Subcutaneous abdominal adipose tissue (tissue), 5 donors: Measurements from ENCODE around the gene CTNNBIP1.

ENCODE experiments used
- H3K27ac ChIP-seq: one replicate; pipeline ENCODE4 v1.7.0; 2013; ENCODE audit warnings: low read depth, mild to moderate bottlenecking, inconsistent platforms, low read length, moderate library complexity
- H3K27me3 ChIP-seq, 5 donors: one replicate each; pipeline ENCODE4 v1.7.0; 2013; ENCODE audit warnings: low read length in 5 of 5, inconsistent platforms in 1 of 5; ENCODE audit not compliant: control insufficient read depth in 5 of 5, insufficient read depth in 4 of 5
- H3K36me3 ChIP-seq, 5 donors: one replicate each; pipeline ENCODE4 v1.7.0; 2013; ENCODE audit warnings: low read length in 5 of 5; ENCODE audit not compliant: control insufficient read depth in 5 of 5, insufficient read depth in 5 of 5
- H3K4me1 ChIP-seq, 5 donors: one replicate each; pipeline ENCODE4 v1.7.0; 2013; ENCODE audit warnings: low read length in 5 of 5, mild to moderate bottlenecking in 3 of 5, moderate library complexity in 1 of 5; ENCODE audit not compliant: control insufficient read depth in 5 of 5, insufficient read depth in 5 of 5
- H3K4me3 ChIP-seq, 5 donors: one replicate each; pipeline ENCODE4 v1.7.0; 2013; ENCODE audit warnings: low read length in 5 of 5, low read depth in 1 of 5
- H3K9ac ChIP-seq, 5 donors: one replicate each; pipeline ENCODE4 v1.7.0; 2013; ENCODE audit warnings: low read length in 5 of 5, mild to moderate bottlenecking in 4 of 5, moderate library complexity in 3 of 5
- H3K9me3 ChIP-seq, 5 donors: one replicate each; pipeline ENCODE4 v1.7.0; 2013; ENCODE audit warnings: low read length in 5 of 5; ENCODE audit not compliant: control insufficient read depth in 5 of 5
- donor health status: healthy.
- donor health status: healthy.
- donor health status: healthy.
- donor health status: healthy.
- donor health status: healthy.

The CTNNBIP1 gene

DNA sequence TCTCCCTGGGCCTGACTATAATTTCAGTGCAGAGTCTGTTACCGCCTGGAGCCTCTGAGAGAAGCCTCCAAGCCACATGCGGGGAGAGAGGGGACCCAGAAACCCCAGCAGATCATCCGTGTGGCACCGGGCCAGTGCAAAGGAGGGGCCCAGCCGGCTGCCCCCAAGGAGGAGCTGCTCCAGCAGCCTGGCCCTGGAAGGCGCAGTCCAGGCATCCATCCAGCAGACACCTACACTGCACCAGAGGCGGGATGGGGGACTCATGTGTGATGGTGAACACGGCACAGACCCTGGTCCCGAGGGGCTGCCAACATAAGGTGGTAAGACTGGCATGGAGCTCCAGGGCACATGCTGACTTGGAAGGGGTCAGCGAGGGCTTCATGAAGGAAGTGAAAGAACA, 46.7 kb downstream of the CTNNBIP1 start:
- no peak overlapping the region for H3K27ac ChIP-seq
- H3K36me3 ChIP-seq = peaks cover 0 to 50% (median 36%) of the 10 kb centered on the region in 5 donors
- no peaks in the 10 kb centered on the region for H3K27me3 ChIP-seq
- H3K4me1 ChIP-seq = peaks cover 0 to 32% (median 4%) of the 10 kb centered on the region in 5 donors
- no peaks in the 10 kb centered on the region for H3K9me3 ChIP-seq
- no peak overlapping the region for H3K4me3 ChIP-seq
- no peak overlapping the region for H3K9ac ChIP-seq

DNA sequence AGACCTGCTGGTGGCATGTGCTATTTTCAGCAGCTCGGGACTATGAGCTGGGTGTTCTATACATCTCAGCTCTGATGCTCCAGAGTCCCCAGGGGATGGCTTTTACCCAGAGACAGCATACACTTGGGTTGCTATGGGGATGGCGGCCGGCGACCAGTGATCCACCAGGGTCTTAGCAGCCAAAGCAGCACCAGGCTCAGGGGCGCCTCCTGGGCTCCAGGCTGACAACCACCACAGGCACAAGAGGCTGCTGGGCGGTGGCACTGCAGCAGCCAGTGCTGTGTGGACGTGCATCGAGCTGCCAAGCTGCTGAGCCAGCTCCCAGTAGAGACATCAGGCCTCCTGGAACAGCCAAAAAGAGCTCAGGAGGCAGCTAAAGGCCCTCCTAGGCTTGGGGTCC, 48.7 kb downstream of the CTNNBIP1 start:
- Histone ChIP-seq H3K9ac (peak overlapping the region in 1 of 5 donors; percentile 2), H3K27me3 (no peaks in the 10 kb centered on the region), H3K9me3 (no peaks in the 10 kb centered on the region), H3K36me3 (peaks cover 0 to 51% (median 35%) of the 10 kb centered on the region in 5 donors), H3K4me3 (no peak overlapping the region), H3K4me1 (peaks cover 0 to 27% (median 4%) of the 10 kb centered on the region in 5 donors), H3K27ac (no peak overlapping the region)

DNA sequence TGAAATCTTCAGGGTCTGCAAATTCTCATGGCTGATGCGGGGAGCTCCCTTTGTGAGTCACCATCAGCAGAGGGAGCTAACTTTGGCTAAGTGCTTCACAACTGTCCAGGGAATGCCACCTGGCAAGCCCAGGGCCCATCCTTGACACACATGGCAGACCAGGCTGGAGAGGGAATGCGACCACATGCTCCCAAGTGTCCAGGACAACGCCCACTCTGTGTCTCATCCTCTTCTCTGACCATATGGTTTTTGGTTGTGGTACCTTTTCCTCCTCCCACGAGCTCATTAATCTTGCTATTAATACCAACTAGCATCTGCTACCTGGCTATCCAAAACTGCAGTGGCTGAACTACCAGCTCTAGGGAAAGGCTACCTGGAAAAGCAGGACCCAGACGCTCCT, 49.2 kb downstream of the CTNNBIP1 start:
- Histone ChIP-seq H3K9me3 (no peaks in the 10 kb centered on the region), H3K27ac (no peak overlapping the region), H3K4me3 (no peak overlapping the region), H3K9ac (peak overlapping the region in 1 of 5 donors; percentile 2), H3K27me3 (no peaks in the 10 kb centered on the region), H3K4me1 (peaks cover 0 to 22% (median 4%) of the 10 kb centered on the region in 5 donors), H3K36me3 (peaks cover 0 to 47% (median 31%) of the 10 kb centered on the region in 5 donors)

DNA sequence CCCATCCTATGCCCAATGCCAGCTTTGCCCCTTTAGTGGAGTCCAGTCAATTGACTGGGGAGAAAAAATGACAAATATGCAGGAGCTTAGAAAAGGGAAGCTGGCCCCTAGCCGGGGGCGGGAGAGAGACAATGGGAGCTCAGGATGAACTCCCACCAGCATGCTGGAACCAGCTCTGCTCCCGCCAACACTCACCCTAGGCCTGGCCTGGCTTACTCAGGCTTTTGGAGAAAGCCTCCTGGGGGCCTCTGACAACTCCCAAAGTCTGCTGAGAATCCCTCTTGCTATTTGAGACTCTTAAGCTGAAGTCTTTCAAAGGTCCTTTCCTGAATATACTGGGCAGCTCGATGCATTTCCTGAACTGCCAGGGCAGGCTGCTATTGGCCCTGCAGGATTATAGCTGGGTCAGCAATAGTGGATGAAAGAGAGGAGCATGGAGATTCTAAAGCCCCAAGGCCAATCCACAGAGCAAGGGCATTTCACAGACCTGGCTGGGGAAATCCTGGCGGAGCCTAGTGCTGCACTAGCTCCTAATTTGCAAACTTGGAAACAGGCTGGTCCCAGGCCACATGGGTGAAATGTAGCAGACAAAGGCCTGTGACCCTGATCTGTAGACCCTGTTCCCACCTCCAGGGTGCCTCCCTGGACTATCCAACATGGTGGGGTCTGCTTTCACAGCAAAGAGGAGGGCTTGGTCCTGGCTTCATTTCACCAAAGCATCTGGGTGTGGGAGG, 50.6 kb downstream of the CTNNBIP1 start:
- Histone ChIP-seq H3K27me3 (no peaks in the 10 kb centered on the region), H3K36me3 (peaks cover 3 to 46% (median 30%) of the 10 kb centered on the region in 5 donors), H3K9me3 (no peaks in the 10 kb centered on the region), H3K9ac (no peak overlapping the region), H3K4me3 (no peak overlapping the region), H3K27ac (no peak overlapping the region), H3K4me1 (peaks cover 0 to 18% (median 4%) of the 10 kb centered on the region in 5 donors)

DNA sequence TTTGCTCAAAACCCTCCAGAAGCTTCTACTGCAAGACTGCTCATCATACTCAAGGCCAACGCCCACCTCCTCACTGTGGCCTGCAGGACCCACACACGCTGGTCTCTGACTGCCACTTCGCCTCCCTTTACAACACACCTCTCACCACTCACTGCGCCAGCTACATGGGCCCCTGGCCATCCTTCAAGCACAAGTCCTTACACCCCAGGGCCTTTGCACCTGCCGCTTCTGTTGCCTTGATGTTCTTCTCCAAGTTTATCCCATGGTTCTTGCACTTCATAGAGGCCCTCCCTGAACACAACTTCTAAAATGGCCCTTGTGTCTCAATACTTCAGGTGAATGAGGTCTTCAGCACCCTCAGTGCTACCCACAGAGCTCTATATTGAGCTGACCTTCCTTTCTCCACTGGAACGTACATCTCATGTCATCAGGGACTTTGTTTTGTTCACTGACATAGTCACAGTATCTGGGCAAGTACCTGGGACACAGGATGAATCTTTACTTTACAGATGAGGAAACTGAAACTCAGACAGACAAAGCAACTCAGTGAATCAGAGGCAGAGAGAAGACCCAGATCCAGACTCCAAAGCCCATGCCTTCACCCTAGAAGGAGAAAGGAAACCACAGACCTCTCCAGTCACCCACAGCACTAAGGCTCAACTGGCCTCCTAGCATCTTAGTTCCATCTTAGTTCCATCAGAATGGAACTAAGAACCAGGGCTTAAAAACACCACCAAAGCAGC, 51.6 kb downstream of the CTNNBIP1 start:
- Histone ChIP-seq H3K9me3 (peaks cover 0 to 3% (median 0%) of the 10 kb centered on the region in 5 donors), H3K9ac (no peak overlapping the region), H3K27me3 (no peaks in the 10 kb centered on the region), H3K27ac (no peak overlapping the region), H3K4me3 (no peak overlapping the region), H3K36me3 (peaks cover 3 to 43% (median 28%) of the 10 kb centered on the region in 5 donors), H3K4me1 (peaks cover 0 to 13% (median 4%) of the 10 kb centered on the region in 5 donors)

DNA sequence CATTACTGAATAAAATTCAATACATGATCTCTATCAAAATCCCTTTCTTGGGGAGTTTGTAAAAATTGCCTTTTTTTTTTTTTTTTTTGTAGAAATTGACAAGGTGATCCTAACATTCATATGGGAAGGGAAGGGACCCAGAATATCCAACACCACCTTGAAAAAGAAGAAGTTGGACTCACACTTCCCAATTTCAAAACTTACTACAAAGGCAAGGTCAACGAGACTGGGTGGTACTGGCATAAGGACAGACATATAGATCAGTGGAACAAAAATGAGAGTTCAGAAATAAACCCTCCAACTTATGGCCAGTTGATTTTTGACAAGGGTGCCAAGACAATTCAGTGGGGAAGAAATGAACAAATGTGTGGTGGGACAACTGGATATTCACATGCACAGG, 54.9 kb downstream of the CTNNBIP1 start:
- peaks cover 0 to 13% (median 4%) of the 10 kb centered on the region in 5 donors for H3K4me1 ChIP-seq
- no peak overlapping the region for H3K9ac ChIP-seq
- no peak overlapping the region for H3K27ac ChIP-seq
- no peaks in the 10 kb centered on the region for H3K27me3 ChIP-seq
- H3K4me3 ChIP-seq = no peak overlapping the region
- H3K36me3 ChIP-seq = peaks cover 3 to 49% (median 20%) of the 10 kb centered on the region in 5 donors
- peaks cover 0 to 4% (median 0%) of the 10 kb centered on the region in 5 donors for H3K9me3 ChIP-seq

DNA sequence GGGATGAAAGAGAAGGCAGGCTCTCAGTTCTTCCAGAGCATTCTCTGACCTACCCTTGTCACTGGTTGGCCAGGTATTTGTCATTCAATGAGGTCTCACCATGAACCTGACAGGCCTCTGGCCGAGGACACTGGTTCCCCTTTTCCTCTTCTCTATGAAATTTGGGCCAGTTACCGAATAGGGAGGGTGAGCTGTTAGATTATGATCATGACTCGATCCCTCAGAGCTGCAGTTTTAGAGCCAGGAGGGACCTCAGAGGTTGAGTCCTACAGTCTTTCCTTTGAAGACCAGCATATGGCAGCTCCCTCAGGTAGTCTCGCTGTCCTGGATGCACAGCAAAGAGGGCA, 56.8 kb downstream of the CTNNBIP1 start:
- Histone ChIP-seq H3K9me3 (peaks cover 0 to 4% (median 0%) of the 10 kb centered on the region in 5 donors), H3K4me1 (no peaks in the 10 kb centered on the region), H3K27me3 (no peaks in the 10 kb centered on the region), H3K36me3 (peaks cover 3 to 53% (median 23%) of the 10 kb centered on the region in 5 donors), H3K27ac (no peak overlapping the region), H3K9ac (no peak overlapping the region), H3K4me3 (no peak overlapping the region)

DNA sequence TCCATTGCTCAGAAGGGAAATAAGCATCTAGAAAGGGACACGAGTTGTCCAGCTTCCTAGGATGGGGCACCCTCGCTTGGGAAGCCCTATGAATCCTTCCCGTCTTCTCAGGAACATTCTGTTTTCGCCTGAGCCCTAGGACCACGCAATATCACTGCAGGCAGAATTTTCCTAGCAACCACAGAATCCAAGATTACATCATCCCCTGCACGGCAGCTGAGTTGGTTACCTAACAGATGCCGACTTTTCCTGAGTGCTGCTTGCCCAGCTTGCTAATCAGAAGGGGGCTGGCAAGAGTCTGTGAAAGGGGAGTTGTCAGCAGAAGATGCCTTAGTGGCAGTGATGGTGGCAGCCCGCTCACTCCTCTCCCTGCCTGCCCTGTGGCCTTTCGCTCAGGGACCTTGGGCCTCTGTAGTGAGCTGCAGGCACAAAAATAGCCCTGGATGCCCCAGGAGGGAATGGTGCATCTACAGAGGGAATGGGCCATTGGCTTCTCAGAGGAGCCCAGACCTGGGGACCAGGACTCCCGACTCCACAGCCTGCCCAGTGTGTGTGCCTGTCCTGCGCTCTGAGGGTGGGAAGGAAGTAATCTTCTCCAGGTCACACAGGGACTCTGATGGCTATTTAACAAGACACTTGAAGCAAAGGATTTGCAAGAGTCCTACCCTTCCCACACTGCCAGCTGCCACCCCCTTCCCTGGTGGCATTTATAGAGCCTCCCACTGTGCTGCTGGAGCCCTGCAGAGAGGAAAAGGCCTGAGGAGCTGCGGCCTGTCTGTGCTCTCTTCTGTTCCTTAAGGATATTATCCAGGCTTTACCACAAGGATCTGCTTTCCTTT, 57.4 kb downstream of the CTNNBIP1 start:
- Histone ChIP-seq H3K9me3 (peaks cover 0 to 4% (median 0%) of the 10 kb centered on the region in 5 donors), H3K4me3 (no peak overlapping the region), H3K36me3 (peaks cover 3 to 52% (median 19%) of the 10 kb centered on the region in 5 donors), H3K9ac (no peak overlapping the region), H3K4me1 (no peaks in the 10 kb centered on the region), H3K27ac (no peak overlapping the region), H3K27me3 (no peaks in the 10 kb centered on the region)

DNA sequence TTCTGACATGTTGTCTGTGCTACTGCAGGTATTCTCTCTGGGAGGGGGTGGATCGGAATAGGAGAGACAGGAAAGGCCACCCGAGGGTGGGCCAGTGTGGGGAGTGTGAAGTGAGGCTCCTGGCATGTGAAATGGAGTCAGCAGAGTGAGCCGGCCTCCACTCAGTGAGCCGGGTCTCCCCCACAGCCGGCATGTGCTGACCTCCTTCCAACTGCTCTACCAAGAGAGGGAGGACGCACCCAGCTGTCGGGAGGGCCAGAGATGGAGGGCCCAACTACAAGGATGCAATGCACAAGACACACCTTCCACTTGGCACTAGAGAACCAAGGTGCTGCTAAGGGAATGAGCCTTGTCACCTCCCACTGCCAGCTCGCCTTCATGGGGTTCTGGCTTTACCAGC, 58.1 kb downstream of the CTNNBIP1 start:
- Histone ChIP-seq H3K9ac (no peak overlapping the region), H3K4me3 (no peak overlapping the region), H3K27me3 (no peaks in the 10 kb centered on the region), H3K4me1 (no peaks in the 10 kb centered on the region), H3K9me3 (peaks cover 0 to 4% (median 0%) of the 10 kb centered on the region in 5 donors), H3K36me3 (peaks cover 3 to 50% (median 18%) of the 10 kb centered on the region in 5 donors), H3K27ac (no peak overlapping the region)
